Mesendoderm (in vitro differentiated cells): ENCODE measurements around the gene KRT84.

Experiments
- DNase-seq: peaks from one replicate; pipeline ENCODE4 v3.0.0; 2013
- H2AK5ac ChIP-seq: 2 replicates; pipeline ENCODE4 v1.6.1; 2013; ENCODE audit warnings: low read length, inconsistent platforms
- H2BK120ac ChIP-seq: 2 replicates; pipeline ENCODE4 v1.6.1; 2013; ENCODE audit warnings: low read depth, mild to moderate bottlenecking, low read length, moderate library complexity, mixed read lengths
- H2BK15ac ChIP-seq: replicated peaks from 2 replicates; pipeline ENCODE4 v1.6.1; 2013; ENCODE audit warnings: low read depth, mild to moderate bottlenecking, moderate library complexity
- H2BK5ac ChIP-seq: 2 replicates; pipeline ENCODE4 v1.6.1; 2013; ENCODE audit warnings: low read length, inconsistent platforms
- H3K18ac ChIP-seq: 2 replicates; pipeline ENCODE4 v1.6.1; 2013; ENCODE audit warnings: mild to moderate bottlenecking, low read length, mixed read lengths
- H3K23ac ChIP-seq: one replicate; pipeline ENCODE4 v1.6.1; 2013; ENCODE audit warnings: low read length
- H3K27ac ChIP-seq: 2 replicates; pipeline ENCODE4 v1.5.1; 2013; ENCODE audit warnings: low read depth, mild to moderate bottlenecking, inconsistent platforms, low read length, moderate library complexity
- H3K27me3 ChIP-seq: 2 replicates; pipeline ENCODE4 v1.6.1; 2013; ENCODE audit warnings: low read length, control low read depth, mild to moderate bottlenecking, inconsistent platforms; ENCODE audit not compliant: insufficient read depth, poor library complexity
- H3K36me3 ChIP-seq: 2 replicates; pipeline ENCODE4 v1.6.1; 2013; ENCODE audit warnings: low read length, inconsistent platforms; ENCODE audit not compliant: control insufficient read depth, insufficient read depth
- H3K4ac ChIP-seq: one replicate; pipeline ENCODE4 v1.6.1; 2013; ENCODE audit warnings: low read depth, mild to moderate bottlenecking, low read length, moderate library complexity
- H3K4me1 ChIP-seq: 2 replicates; pipeline ENCODE4 v1.6.1; 2013; ENCODE audit warnings: low read depth, low read length, inconsistent platforms; ENCODE audit not compliant: control insufficient read depth
- H3K4me2 ChIP-seq: 2 replicates; pipeline ENCODE4 v1.6.1; 2013; ENCODE audit warnings: low read length
- H3K4me3 ChIP-seq: 2 replicates; pipeline ENCODE4 v1.5.1; 2013; ENCODE audit warnings: mild to moderate bottlenecking, low read length
- H3K56ac ChIP-seq: one replicate; pipeline ENCODE4 v1.6.1; 2013; ENCODE audit warnings: low read length
- H3K79me1 ChIP-seq: 2 replicates; pipeline ENCODE4 v1.6.1; 2013; ENCODE audit warnings: low read length, inconsistent platforms
- H3K79me2 ChIP-seq: 2 replicates; pipeline ENCODE4 v1.6.1; 2013; ENCODE audit warnings: mild to moderate bottlenecking, low read length; ENCODE audit not compliant: control insufficient read depth, insufficient read depth
- H3K9ac ChIP-seq: 2 replicates; pipeline ENCODE4 v1.6.1; 2013; ENCODE audit warnings: low read length, inconsistent platforms
- H4K5ac ChIP-seq: one replicate; pipeline ENCODE4 v1.6.1; 2013; ENCODE audit warnings: low read length
- H4K8ac ChIP-seq: one replicate; pipeline ENCODE4 v1.6.1; 2013; ENCODE audit warnings: low read depth, mild to moderate bottlenecking, control low read depth, low read length, moderate library complexity
- WGBS: extraction: QIAGEN DNeasy Blood & Tissue Kit; methylation state at CpG from one replicate; pipeline ENCODE4 v1.1.7; 2013; ENCODE audit warnings: low lambda C conversion rate, missing lambda C conversion rate; ENCODE audit not compliant: insufficient coverage; ENCODE audit errors: extremely low coverage; 5-methylcytosine and 5-hydroxymethylcytosine counted together

The KRT84 gene

GRCh38 chr12:52378091-52378490, 7.4 kb downstream of the KRT84 start:
- no CpG with 5 or more reads among the region's 19 CpGs for WGBS

GRCh38 chr12:52377266-52377665, 8.2 kb downstream of the KRT84 start:
- H2AK5ac ChIP-seq: no peak overlapping the region
- H3K4me2 ChIP-seq: no peak overlapping the region
- no peak overlapping the region for H2BK5ac ChIP-seq
- no peak overlapping the region for H4K8ac ChIP-seq
- H3K56ac ChIP-seq: no peak overlapping the region
- H3K4me3 ChIP-seq: no peak overlapping the region
- H2BK15ac ChIP-seq: no peak overlapping the region
- H3K18ac ChIP-seq: no peak overlapping the region
- no peaks in the 10 kb centered on the region for H3K36me3 ChIP-seq
- no peaks in the 10 kb centered on the region for H3K4me1 ChIP-seq
- H2BK120ac ChIP-seq: no peak overlapping the region
- H3K23ac ChIP-seq: no peak overlapping the region
- H4K5ac ChIP-seq: no peak overlapping the region
- H3K27ac ChIP-seq: no peak overlapping the region
- no peaks in the 10 kb centered on the region for H3K79me2 ChIP-seq
- DNase-seq: no peak
- WGBS: no CpG with 5 or more reads among the region's 8 CpGs
- no peak overlapping the region for H3K9ac ChIP-seq
- no peaks in the 10 kb centered on the region for H3K27me3 ChIP-seq
- H3K4ac ChIP-seq: no peak overlapping the region
- H3K79me1 ChIP-seq: no peaks in the 10 kb centered on the region

More at GRCh38 chr12:52378091-52378490, 7.4 kb downstream of the KRT84 start:
- Histone ChIP-seq H3K27ac (no peak overlapping the region), H3K56ac (no peak overlapping the region), H4K5ac (no peak overlapping the region), H4K8ac (no peak overlapping the region), H3K27me3 (no peaks in the 10 kb centered on the region), H2BK15ac (no peak overlapping the region), H3K4me1 (no peaks in the 10 kb centered on the region), H3K23ac (no peak overlapping the region), H2AK5ac (no peak overlapping the region), H3K4ac (no peak overlapping the region), H3K4me2 (no peak overlapping the region), H3K79me2 (no peaks in the 10 kb centered on the region), H3K9ac (no peak overlapping the region), H3K79me1 (no peaks in the 10 kb centered on the region), H3K36me3 (no peaks in the 10 kb centered on the region), H3K4me3 (no peak overlapping the region), H3K18ac (no peak overlapping the region), H2BK120ac (no peak overlapping the region), H2BK5ac (no peak overlapping the region)
- no peak for DNase-seq

GRCh38 chr12:52372216-52373154, 13.0 kb downstream of the KRT84 start:
- H3K27me3 ChIP-seq: no peaks in the 10 kb centered on the region
- WGBS: no CpG with 5 or more reads among the region's 10 CpGs
- H4K5ac ChIP-seq: no peak overlapping the region
- H3K23ac ChIP-seq: no peak overlapping the region
- H2BK15ac ChIP-seq: no peak overlapping the region
- H2BK5ac ChIP-seq: no peak overlapping the region
- no peaks in the 10 kb centered on the region for H3K79me2 ChIP-seq
- H2AK5ac ChIP-seq: no peak overlapping the region
- no peak overlapping the region for H3K56ac ChIP-seq
- no peak overlapping the region for H3K18ac ChIP-seq
- H3K4me1 ChIP-seq: no peaks in the 10 kb centered on the region
- no peak overlapping the region for H3K4ac ChIP-seq
- H3K27ac ChIP-seq: no peak overlapping the region
- H4K8ac ChIP-seq: no peak overlapping the region
- no peak overlapping the region for H3K9ac ChIP-seq
- no peak overlapping the region for H2BK120ac ChIP-seq
- no peaks in the 10 kb centered on the region for H3K79me1 ChIP-seq
- no peaks in the 10 kb centered on the region for H3K36me3 ChIP-seq
- no peak overlapping the region for H3K4me3 ChIP-seq
- peak; percentile 86 for DNase-seq
- H3K4me2 ChIP-seq: no peak overlapping the region

GRCh38 chr12:52371716-52372115, 13.7 kb downstream of the KRT84 start:
- Histone ChIP-seq H2BK5ac (no peak overlapping the region), H4K8ac (no peak overlapping the region), H3K79me1 (no peaks in the 10 kb centered on the region), H3K27me3 (no peaks in the 10 kb centered on the region), H3K9ac (no peak overlapping the region), H3K18ac (no peak overlapping the region), H3K56ac (no peak overlapping the region), H2AK5ac (no peak overlapping the region), H3K4ac (no peak overlapping the region), H2BK120ac (no peak overlapping the region), H3K36me3 (no peaks in the 10 kb centered on the region), H3K4me2 (no peak overlapping the region), H3K4me3 (no peak overlapping the region), H4K5ac (no peak overlapping the region), H3K4me1 (no peaks in the 10 kb centered on the region), H2BK15ac (no peak overlapping the region), H3K23ac (no peak overlapping the region), H3K79me2 (no peaks in the 10 kb centered on the region), H3K27ac (no peak overlapping the region)
- DNase-seq: no peak
- no CpG with 5 or more reads among the region's 3 CpGs for WGBS

- H3K23ac ChIP-seq: no peak overlapping the region
- H2BK120ac ChIP-seq: no peak overlapping the region
- H3K79me1 ChIP-seq: no peaks in the 10 kb centered on the region
- no peak overlapping the region for H2BK15ac ChIP-seq
- no peak overlapping the region for H2BK5ac ChIP-seq
- DNase-seq: no peak
- no peaks in the 10 kb centered on the region for H3K36me3 ChIP-seq
- H4K5ac ChIP-seq: no peak overlapping the region
- H3K4ac ChIP-seq: no peak overlapping the region
- no peak overlapping the region for H3K9ac ChIP-seq
- H3K27me3 ChIP-seq: no peaks in the 10 kb centered on the region
- H3K4me2 ChIP-seq: no peak overlapping the region
- H2AK5ac ChIP-seq: no peak overlapping the region
- WGBS: no CpG with 5 or more reads among the region's 12 CpGs
- H4K8ac ChIP-seq: no peak overlapping the region
- no peaks in the 10 kb centered on the region for H3K4me1 ChIP-seq
- H3K79me2 ChIP-seq: no peaks in the 10 kb centered on the region
- H3K18ac ChIP-seq: no peak overlapping the region
- no peak overlapping the region for H3K4me3 ChIP-seq
- H3K27ac ChIP-seq: no peak overlapping the region
- H3K56ac ChIP-seq: no peak overlapping the region
Observed at GRCh38 chr12:52370926-52371608, 14.4 kb downstream of the KRT84 start.
